Neural cell (in vitro differentiated cells): Measurements from ENCODE around the gene LDLRAD3.

Source experiments
- EP300 ChIP-seq: fragments of 450-650 bp; conservative IDR thresholded peaks from 2 replicates; pipeline ENCODE4 v1.6.1; 2014; ENCODE audit warnings: antibody characterized with exemption, mild to moderate bottlenecking, moderate library complexity; ENCODE audit not compliant: poor library complexity, severe bottlenecking
- EZH2 ChIP-seq: fragments of 200-600, 300-800 bp; shearing (Covaris generic), sonication (generic); IDR thresholded peaks from 2 replicates; pipeline ENCODE4 v1.6.1; 2014; ENCODE audit warnings: antibody characterized with exemption, low read length, borderline replicate concordance, mild to moderate bottlenecking; ENCODE audit not compliant: insufficient read depth, poor library complexity, severe bottlenecking
- RAD21 ChIP-seq: fragments of 450-650 bp; conservative IDR thresholded peaks from 2 replicates; pipeline ENCODE4 v1.6.1; 2014; ENCODE audit warnings: antibody characterized with exemption, mild to moderate bottlenecking, moderate library complexity
- SMC3 ChIP-seq: fragments of 450-650 bp; conservative IDR thresholded peaks from 2 replicates; pipeline ENCODE4 v1.6.1; 2014; ENCODE audit warnings: antibody characterized with exemption, mild to moderate bottlenecking, moderate library complexity; ENCODE audit not compliant: poor library complexity
- TF ChIP-seq, protein P1 (sequence below): fragments of 450-650 bp; IDR thresholded peaks from 2 replicates; pipeline ENCODE4 v1.5.1; 2014; ENCODE audit warnings: antibody characterized with exemption, mild to moderate bottlenecking, moderate library complexity; ENCODE audit not compliant: poor library complexity, severe bottlenecking

DNA sequence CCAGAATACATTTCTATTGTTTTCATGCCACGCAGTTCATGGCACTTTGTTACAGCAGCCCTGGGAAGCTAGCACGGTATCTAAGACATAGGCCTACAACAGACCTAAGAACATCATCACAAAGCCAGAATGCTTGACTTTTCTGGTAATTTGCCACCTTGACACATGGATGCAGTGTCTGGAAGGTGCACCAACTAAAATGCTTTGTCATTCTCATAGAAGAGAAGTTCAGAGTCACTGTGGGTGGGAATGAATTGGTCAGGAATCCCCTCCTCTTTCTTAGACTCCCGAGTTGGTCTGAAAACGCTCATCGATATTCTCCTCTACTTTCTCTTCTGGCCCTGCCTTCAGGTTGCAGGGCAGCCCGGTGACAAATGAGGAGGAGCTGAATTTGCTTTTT, 223.9 kb downstream of the LDLRAD3 start:
- TF ChIP-seq, protein P1, sequence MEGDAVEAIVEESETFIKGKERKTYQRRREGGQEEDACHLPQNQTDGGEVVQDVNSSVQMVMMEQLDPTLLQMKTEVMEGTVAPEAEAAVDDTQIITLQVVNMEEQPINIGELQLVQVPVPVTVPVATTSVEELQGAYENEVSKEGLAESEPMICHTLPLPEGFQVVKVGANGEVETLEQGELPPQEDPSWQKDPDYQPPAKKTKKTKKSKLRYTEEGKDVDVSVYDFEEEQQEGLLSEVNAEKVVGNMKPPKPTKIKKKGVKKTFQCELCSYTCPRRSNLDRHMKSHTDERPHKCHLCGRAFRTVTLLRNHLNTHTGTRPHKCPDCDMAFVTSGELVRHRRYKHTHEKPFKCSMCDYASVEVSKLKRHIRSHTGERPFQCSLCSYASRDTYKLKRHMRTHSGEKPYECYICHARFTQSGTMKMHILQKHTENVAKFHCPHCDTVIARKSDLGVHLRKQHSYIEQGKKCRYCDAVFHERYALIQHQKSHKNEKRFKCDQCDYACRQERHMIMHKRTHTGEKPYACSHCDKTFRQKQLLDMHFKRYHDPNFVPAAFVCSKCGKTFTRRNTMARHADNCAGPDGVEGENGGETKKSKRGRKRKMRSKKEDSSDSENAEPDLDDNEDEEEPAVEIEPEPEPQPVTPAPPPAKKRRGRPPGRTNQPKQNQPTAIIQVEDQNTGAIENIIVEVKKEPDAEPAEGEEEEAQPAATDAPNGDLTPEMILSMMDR: no peak
- TF ChIP-seq SMC3 (no peak), EZH2 (no peak), EP300 (no peak), RAD21 (no peak)
